ENCODE data around the gene FUZ.

The FUZ gene

DNA sequence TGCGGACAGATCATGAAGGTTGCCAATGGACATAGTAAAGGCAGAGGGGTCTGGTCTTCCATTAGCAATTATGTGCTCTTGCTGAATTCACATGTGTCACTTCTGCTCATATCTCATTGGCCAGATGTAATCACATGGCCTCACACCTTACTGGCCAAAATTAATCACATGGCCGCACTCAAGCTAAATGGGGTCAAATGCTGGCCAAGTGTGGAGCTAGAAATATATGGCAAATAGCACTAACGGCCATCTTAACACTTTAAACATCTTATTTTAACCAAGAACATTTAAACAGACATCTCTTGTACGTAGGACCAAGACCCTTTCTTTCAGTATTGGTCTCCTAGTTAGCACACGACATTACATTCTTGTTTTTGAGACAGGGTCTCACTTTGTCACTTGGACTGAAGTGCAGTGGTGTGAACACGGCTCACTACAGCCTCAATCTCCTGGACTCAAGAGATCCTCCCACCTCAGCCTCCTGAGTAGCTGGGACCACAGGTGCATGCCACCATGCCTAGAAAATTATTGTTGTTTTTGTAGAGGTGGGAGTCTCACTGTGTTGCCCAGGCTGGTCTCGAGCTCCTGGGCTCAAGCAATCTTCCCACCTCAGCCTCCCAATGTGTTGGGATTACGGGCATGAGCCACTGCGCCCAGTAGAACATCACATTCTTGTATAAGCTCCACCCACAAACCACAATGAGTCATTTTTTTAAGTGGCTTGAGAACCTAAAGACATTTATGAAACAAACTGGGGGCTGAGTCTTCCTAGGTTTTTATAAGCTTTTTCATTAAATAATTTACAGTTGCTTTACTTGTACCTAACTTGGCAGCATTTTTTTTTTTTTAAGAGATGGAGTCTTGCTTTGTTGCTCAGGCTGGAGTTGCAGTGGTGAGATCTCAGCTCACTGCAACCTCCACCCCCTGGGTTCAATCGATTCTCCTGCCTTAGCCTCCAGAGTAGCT, 34.9 kb upstream of the FUZ start:
- Histone ChIP-seq H3K14ac (ENCODE audit: low read length) (no peak overlapping the region), H2BK12ac (ENCODE audit: low read length) (no peak overlapping the region), H3K4me3 (ENCODE audit: low read length in 2 of 2) (no peak overlapping the region), H3K4ac (ENCODE audit: low read length) (no peak overlapping the region), H3K18ac (ENCODE audit: low read length) (no peak overlapping the region), H3K27ac (replicated peaks; ENCODE audit: low read length) (no peak overlapping the region), H3K9me3 (replicated peaks in 1 of 2; ENCODE audit: control insufficient read depth in 2 of 2, insufficient read depth in 1 of 2, low read depth in 1 of 2, low read length in 2 of 2) (peaks cover 6 to 13% of the 10 kb centered on the region in 2 donors), H2AK5ac (ENCODE audit: low read depth, low read length) (no peak overlapping the region), H3K23ac (ENCODE audit: low read depth, low read length, poor library complexity) (no peak overlapping the region), H3K4me1 (ENCODE audit: control insufficient read depth in 2 of 2, insufficient read depth in 1 of 2, low read depth in 1 of 2, low read length in 2 of 2) (peaks cover 11 to 16% of the 10 kb centered on the region in 2 donors), H3K9ac (ENCODE audit: low read depth, low read length, poor library complexity) (no peak overlapping the region), H4K91ac (ENCODE audit: low read depth, low read length, poor library complexity) (no peak overlapping the region), H4K8ac (ENCODE audit: low read depth, low read length) (no peak overlapping the region), H3K4me2 (ENCODE audit: insufficient read depth, low read length, poor library complexity, severe bottlenecking) (no peak overlapping the region), H3K27me3 (ENCODE audit: control insufficient read depth in 3 of 3, insufficient read depth in 3 of 3, low read depth in 1 of 3, low read length in 3 of 3) (no peaks in the 10 kb centered on the region), H3K79me1 (ENCODE audit: low read depth, low read length) (peaks cover 1% of the 10 kb centered on the region), H2BK5ac (ENCODE audit: low read length) (no peak overlapping the region), H2BK120ac (ENCODE audit: low read depth, low read length) (no peak overlapping the region), H3K36me3 (replicated peaks in 1 of 2; ENCODE audit: control insufficient read depth in 2 of 2, insufficient read depth in 2 of 2, low read length in 2 of 2) (peaks cover 13 to 49% of the 10 kb centered on the region in 2 donors), H2BK15ac (ENCODE audit: low read length) (no peak overlapping the region), H2AFZ (ENCODE audit: low read length) (no peak overlapping the region)
- no peak for DNase-seq (ENCODE audit: low spot score)
- WGBS, 2 donors (ENCODE audit: extremely low coverage in 2 of 2, insufficient read length in 2 of 2, insufficient replicate concordance in 1 of 2): no CpG with 5 or more reads among the region's 10 CpGs

DNA sequence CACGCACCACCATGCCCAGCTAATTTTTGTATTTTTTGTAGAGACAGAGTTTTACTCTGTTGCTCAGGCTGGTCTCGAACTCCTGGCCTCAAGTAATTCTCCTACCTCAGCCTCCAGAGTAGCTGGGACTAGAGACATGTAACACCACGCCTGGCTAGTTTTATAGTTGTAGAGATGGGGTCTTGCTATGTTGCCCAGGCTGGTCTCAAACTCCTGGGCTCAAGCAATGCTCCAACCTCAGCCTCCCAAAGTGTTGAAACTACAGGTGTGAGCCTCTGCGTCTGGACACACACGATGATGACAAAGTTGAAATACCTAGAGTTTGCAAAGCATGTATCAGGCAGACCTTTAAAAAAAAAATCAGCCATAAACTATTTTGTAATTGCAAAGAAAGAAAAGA, 33.3 kb upstream of the FUZ start:
- H2BK5ac ChIP-seq (ENCODE audit: low read length): no peak overlapping the region
- peaks cover 6 to 13% of the 10 kb centered on the region in 2 donors for H3K9me3 ChIP-seq (replicated peaks in 1 of 2; ENCODE audit: control insufficient read depth in 2 of 2, insufficient read depth in 1 of 2, low read depth in 1 of 2, low read length in 2 of 2)
- DNase-seq (ENCODE audit: low spot score): no peak
- H3K27ac ChIP-seq (replicated peaks; ENCODE audit: low read length): no peak overlapping the region
- peaks cover 1% of the 10 kb centered on the region for H3K79me1 ChIP-seq (ENCODE audit: low read depth, low read length)
- H3K27me3 ChIP-seq (ENCODE audit: control insufficient read depth in 3 of 3, insufficient read depth in 3 of 3, low read depth in 1 of 3, low read length in 3 of 3): no peaks in the 10 kb centered on the region
- no peak overlapping the region for H3K18ac ChIP-seq (ENCODE audit: low read length)
- H2AFZ ChIP-seq (ENCODE audit: low read length): no peak overlapping the region
- no peak overlapping the region for H3K4ac ChIP-seq (ENCODE audit: low read length)
- H3K9ac ChIP-seq (ENCODE audit: low read depth, low read length, poor library complexity): no peak overlapping the region
- no peak overlapping the region for H2AK5ac ChIP-seq (ENCODE audit: low read depth, low read length)
- H3K4me3 ChIP-seq (ENCODE audit: low read length in 2 of 2): no peak overlapping the region
- no peak overlapping the region for H2BK120ac ChIP-seq (ENCODE audit: low read depth, low read length)
- H3K4me1 ChIP-seq (ENCODE audit: control insufficient read depth in 2 of 2, insufficient read depth in 1 of 2, low read depth in 1 of 2, low read length in 2 of 2): peaks cover 2 to 3% of the 10 kb centered on the region in 2 donors
- H3K23ac ChIP-seq (ENCODE audit: low read depth, low read length, poor library complexity): no peak overlapping the region
- no peak overlapping the region for H4K91ac ChIP-seq (ENCODE audit: low read depth, low read length, poor library complexity)
- H3K14ac ChIP-seq (ENCODE audit: low read length): no peak overlapping the region
- H4K8ac ChIP-seq (ENCODE audit: low read depth, low read length): no peak overlapping the region
- H2BK12ac ChIP-seq (ENCODE audit: low read length): no peak overlapping the region
- WGBS, 2 donors (ENCODE audit: extremely low coverage in 2 of 2, insufficient read length in 2 of 2, insufficient replicate concordance in 1 of 2): no CpG with 5 or more reads among the region's 5 CpGs
- no peak overlapping the region for H2BK15ac ChIP-seq (ENCODE audit: low read length)
- no peak overlapping the region for H3K4me2 ChIP-seq (ENCODE audit: insufficient read depth, low read length, poor library complexity, severe bottlenecking)
- H3K36me3 ChIP-seq (replicated peaks in 1 of 2; ENCODE audit: control insufficient read depth in 2 of 2, insufficient read depth in 2 of 2, low read length in 2 of 2): peaks cover 8 to 50% of the 10 kb centered on the region in 2 donors

DNA sequence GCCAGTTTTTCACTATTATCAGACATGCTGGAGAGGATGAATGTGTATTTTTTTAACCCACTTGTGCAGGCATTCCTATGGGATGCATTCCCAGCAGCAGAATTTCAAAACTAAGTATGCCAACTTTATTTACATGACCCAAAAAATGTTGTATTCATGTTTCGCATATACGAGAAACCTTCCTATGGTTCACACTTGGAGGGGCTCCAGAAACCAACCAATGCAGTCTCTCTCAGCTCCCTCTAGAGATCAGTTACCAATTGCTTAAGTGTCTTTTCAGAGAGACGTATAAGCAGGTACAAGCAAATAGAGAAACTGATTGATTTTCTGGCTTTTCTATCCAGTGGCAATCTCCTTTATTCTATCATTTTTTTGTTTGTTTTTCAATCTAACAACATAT, 32.3 kb upstream of the FUZ start:
- Histone ChIP-seq H2BK12ac (ENCODE audit: low read length) (no peak overlapping the region), H3K4me3 (ENCODE audit: low read length in 2 of 2) (no peak overlapping the region), H3K79me1 (ENCODE audit: low read depth, low read length) (no peaks in the 10 kb centered on the region), H3K14ac (ENCODE audit: low read length) (no peak overlapping the region), H3K9ac (ENCODE audit: low read depth, low read length, poor library complexity) (no peak overlapping the region), H3K18ac (ENCODE audit: low read length) (no peak overlapping the region), H2AK5ac (ENCODE audit: low read depth, low read length) (no peak overlapping the region), H3K4me1 (ENCODE audit: control insufficient read depth in 2 of 2, insufficient read depth in 1 of 2, low read depth in 1 of 2, low read length in 2 of 2) (peaks cover 2 to 3% of the 10 kb centered on the region in 2 donors), H2BK15ac (ENCODE audit: low read length) (no peak overlapping the region), H3K23ac (ENCODE audit: low read depth, low read length, poor library complexity) (no peak overlapping the region), H2AFZ (ENCODE audit: low read length) (no peak overlapping the region), H3K4ac (ENCODE audit: low read length) (no peak overlapping the region), H2BK5ac (ENCODE audit: low read length) (no peak overlapping the region), H4K91ac (ENCODE audit: low read depth, low read length, poor library complexity) (no peak overlapping the region), H2BK120ac (ENCODE audit: low read depth, low read length) (no peak overlapping the region), H3K27me3 (ENCODE audit: control insufficient read depth in 3 of 3, insufficient read depth in 3 of 3, low read depth in 1 of 3, low read length in 3 of 3) (no peaks in the 10 kb centered on the region), H3K4me2 (ENCODE audit: insufficient read depth, low read length, poor library complexity, severe bottlenecking) (no peak overlapping the region), H3K36me3 (replicated peaks in 1 of 2; ENCODE audit: control insufficient read depth in 2 of 2, insufficient read depth in 2 of 2, low read length in 2 of 2) (peaks cover 14 to 59% of the 10 kb centered on the region in 2 donors), H4K8ac (ENCODE audit: low read depth, low read length) (no peak overlapping the region), H3K27ac (replicated peaks; ENCODE audit: low read length) (no peak overlapping the region), H3K9me3 (replicated peaks in 1 of 2; ENCODE audit: control insufficient read depth in 2 of 2, insufficient read depth in 1 of 2, low read depth in 1 of 2, low read length in 2 of 2) (peaks cover 6 to 13% of the 10 kb centered on the region in 2 donors)
- no CpG with 5 or more reads among the region's 3 CpGs for WGBS, 2 donors (ENCODE audit: extremely low coverage in 2 of 2, insufficient read length in 2 of 2, insufficient replicate concordance in 1 of 2)
- no peak for DNase-seq (ENCODE audit: low spot score)

All from neuronal stem cell (in vitro differentiated cells).